ENCODE data around the gene COL6A3.

- TF ChIP-seq ZFP91 (CRISPR knock-in tag; IDR thresholded peaks at IDR 0.05) (no peak), TEAD4 (IDR thresholded peaks at IDR 0.05; ENCODE audit: low read length) (no peak), TEAD4 (CRISPR knock-in tag; IDR thresholded peaks at IDR 0.05; ENCODE audit: borderline replicate concordance) (no peak), ZNF592 (IDR thresholded peaks at IDR 0.05) (no peak), ZKSCAN1 (IDR thresholded peaks at IDR 0.05; ENCODE audit: low read depth, low read length) (no peak)
These were observed 106.5 kb downstream of the COL6A3 start for GRCh38 chr2:237307474-237307873.

Measured in K562 (cell line).